Activated CD8-positive, alpha-beta memory T cell treated with anti-CD3 and anti-CD28 coated beads for 48 hours (primary cell): ENCODE results near the gene ZNF2.

Experiments used
- DNase-seq, 3 experiments: peaks; one replicate each; pipeline ENCODE4 v3.0.0-alpha.2; 2020; ENCODE audit warnings: low read depth in 2 of 3, low spot score in 2 of 3

The ZNF2 gene

GRCh38 chr2:95165371-95166064 lies at the start of gene ZNF2:
ZNF2 (plus strand) TSS chr2:95165809; CDS start chr2:95176227, 10,418 bp downstream.
- peak; percentile 83 to 94 (median 90) for DNase-seq

DNA sequence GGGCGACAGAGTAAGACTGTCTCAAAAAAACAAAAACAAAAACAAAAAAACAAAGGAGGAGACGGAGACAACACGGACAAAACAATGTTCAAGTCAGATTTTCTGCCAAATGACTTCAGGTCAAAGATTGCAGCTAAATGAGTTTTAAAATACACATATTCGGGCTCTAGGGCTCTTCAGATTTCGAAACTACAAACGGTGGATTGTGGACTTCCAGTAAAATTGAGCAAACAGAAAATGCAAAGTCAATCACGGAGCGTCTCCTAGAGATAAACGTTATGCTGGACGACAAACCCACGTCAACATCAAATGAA lies 44.6 kb upstream of the ZNF2 start:
- no peak for DNase-seq

GRCh38 chr2:95121407-95122196 lies 44.0 kb upstream of the ZNF2 start, which contains the start of gene MRPS5:
MRPS5 (minus strand) TSS chr2:95121808; CDS start chr2:95121791, 17 bp downstream.
- peak; percentile 69 to 90 (median 77) for DNase-seq

DNA sequence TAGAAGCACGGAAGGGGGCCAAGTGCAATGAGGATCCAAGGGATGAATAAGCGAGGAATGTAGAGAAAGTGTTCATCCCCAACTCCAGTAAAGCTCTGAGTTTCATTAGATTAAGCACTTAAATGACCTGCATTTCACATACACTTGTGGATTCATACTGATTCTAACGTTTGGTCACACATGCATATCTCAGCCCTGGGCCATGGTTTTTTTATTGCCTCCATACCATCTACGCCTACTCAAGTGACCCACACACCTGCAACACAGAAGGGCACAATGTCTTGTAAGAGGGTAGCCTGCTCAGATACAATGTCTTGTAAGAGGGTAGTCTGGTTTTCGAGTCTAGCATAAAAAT lies 43.4 kb upstream of the ZNF2 start:
- DNase-seq: no peak

DNA sequence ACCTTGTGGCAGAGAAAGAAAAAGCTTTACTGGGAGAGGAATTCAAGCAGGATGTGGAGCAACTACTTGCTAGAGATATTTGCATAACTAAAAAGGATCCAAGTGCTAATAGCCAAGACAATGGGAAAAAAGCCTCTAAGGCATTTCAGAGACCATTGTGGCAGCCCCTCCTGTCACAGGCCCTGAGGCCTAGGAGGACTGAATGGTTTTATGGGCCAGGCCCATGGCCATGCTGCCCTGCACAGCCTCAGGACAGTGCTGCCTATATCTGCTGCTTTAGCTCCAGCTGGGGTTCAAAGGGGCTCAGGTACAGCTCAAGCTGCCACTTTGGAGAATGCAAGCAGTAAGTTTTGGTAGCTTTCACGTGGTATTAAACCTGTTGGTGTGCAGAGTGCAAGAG lies 26.9 kb upstream of the ZNF2 start:
- no peak for DNase-seq

- DNase-seq: no peak
These were observed 21.8 kb upstream of the ZNF2 start for GRCh38 chr2:95143838-95144237.

- DNase-seq: no peak
These were observed 16.1 kb upstream of the ZNF2 start for GRCh38 chr2:95149397-95149984.

GRCh38 chr2:95158441-95158840 lies 7.2 kb upstream of the ZNF2 start:
- no peak for DNase-seq

DNA sequence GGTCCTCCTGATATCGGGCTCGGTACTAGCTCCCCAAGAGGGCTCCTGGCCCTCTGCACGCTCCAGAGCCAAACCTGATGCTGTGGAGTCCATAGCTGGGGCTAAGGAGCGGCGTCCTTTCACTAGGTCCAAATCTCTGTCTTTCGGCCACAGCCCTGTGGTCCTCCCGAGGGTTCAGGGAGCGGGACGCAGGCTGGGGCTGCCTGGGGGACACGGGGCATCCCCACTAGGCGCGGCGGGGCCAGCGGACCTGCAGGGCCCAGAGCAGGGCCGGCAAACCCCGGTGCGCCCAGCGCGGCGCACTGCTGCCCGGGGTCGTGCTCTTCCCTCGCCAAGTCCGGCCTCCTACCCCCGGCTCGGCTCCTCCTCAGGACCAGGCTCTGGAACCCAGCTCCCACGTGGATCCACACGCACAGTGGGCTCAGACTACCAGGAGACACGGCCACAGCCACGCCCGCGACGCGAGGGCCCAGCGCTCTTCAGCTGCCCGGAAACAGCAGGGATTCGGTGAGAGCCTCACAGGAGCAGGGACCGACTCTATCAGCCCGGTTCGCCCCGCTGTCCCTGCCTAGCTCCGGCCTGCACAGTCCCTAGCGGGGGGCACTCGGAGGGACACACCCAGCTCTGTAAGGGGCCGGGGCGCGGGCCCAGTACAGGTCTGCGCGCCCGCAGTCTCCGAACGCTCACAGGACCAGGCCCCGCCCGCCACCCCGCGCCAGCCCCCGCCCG lies 6.6 kb upstream of the ZNF2 start:
- DNase-seq: peak; percentile 11 to 21 (median 19)

GRCh38 chr2:95159690-95160449 lies 5.7 kb upstream of the ZNF2 start, which contains the start of gene ZNF514:
ZNF514 (minus strand) TSS chr2:95159848; CDS start chr2:95153253, 6,595 bp downstream.
- DNase-seq: peak; percentile 24 to 58 (median 31)

GRCh38 chr2:95165030-95165370 lies 609 bp upstream of the ZNF2 start:
- no peak for DNase-seq

GRCh38 chr2:95166065-95166763 lies 605 bp downstream of the ZNF2 start:
- no peak for DNase-seq

GRCh38 chr2:95171902-95172301 lies 6.3 kb downstream of the ZNF2 start:
- no peak for DNase-seq

DNA sequence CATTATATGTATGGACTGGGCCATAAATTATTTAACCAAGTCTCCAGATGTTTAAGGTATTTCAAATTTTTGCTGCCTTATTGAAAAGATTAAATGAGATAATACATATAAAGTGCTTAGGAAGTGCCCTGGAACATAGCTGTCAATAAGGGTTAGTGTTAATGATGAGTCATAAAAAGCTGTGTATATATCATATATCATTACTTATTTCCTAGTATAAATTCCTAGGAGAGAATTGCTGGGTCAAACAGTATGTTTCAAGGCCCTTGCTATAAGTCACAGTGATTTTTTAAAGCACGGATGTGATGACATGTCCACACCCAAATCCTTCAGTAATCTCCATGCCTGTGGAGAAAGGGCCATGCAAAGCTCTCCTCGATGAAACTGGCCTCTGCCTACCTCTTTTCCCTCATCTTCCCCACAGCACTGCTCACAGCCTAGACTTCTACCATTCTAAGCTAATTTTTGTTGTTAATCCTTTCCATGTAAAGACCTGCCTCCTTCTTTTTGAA lies 8.5 kb downstream of the ZNF2 start:
- DNase-seq: no peak

GRCh38 chr2:95179451-95179850 lies 13.8 kb downstream of the ZNF2 start:
- no peak for DNase-seq

GRCh38 chr2:95181774-95182173 lies 16.2 kb downstream of the ZNF2 start:
- DNase-seq: no peak

- DNase-seq: no peak
These were observed 19.6 kb downstream of the ZNF2 start for GRCh38 chr2:95185197-95185596.

GRCh38 chr2:95185973-95186372 lies 20.4 kb downstream of the ZNF2 start:
- DNase-seq: no peak

DNA sequence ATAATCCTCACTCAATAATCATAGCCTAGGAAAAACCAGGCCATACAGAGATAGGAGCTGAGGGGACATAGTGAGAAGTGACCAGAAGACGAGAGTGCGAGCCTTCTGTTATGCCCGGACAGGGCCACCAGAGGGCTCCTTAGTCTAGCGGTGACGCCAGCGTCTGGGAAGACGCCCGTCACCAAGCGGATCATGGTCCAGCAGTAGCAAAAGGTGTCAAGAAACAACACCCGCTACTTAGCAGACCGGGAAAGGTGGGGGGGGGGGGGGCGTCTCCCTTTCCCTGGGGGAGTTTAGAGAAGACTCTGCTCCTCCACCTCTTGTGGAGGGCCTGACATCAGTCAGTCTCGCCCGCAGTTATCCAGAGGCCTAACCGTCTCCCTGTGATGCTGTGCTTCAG lies 27.3 kb downstream of the ZNF2 start:
- DNase-seq: peak in 2 of 3 experiments; percentile 9 to 16

DNA sequence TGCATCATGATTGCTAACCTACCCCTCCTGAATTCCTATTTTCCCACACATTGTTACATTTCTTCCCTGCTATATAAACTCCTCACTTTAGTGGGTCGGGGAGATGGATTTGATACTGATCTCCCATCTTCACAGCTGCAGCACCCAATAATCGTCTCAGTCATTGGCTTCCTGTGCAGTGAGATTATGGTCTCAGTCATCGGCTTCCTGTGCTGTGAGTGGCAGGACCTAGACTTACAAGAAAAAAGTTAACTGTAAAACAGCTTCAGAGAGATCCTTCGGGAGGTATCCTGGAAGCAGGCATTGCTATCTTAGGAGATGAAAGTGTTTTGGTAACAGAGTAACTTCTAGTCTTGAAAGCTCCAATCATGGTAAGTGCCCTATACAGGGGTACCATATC lies 38.3 kb downstream of the ZNF2 start:
- no peak for DNase-seq
